C1 segment of cervical spinal cord (tissue), 14 donors: Measurements from ENCODE around the gene PIP5K1B.
A peak's percentile ranks its signal among the peaks of the same experiment; 100 is the strongest.

Experiments
- DNase-seq, 14 donors: peaks; one replicate each; lab custom pipeline; 2025; lab: John Stamatoyannopoulos, UW

PIP5K1B gene

GRCh38 chr9:68951879-68952659 lies 247.0 kb downstream of the PIP5K1B start:
- no peak for DNase-seq

GRCh38 chr9:68953771-68954170 lies 248.7 kb downstream of the PIP5K1B start:
- DNase-seq = peak in 1 of 14 donors; percentile 28

- DNase-seq = no peak
Observed at GRCh38 chr9:68955330-68955729, 250.3 kb downstream of the PIP5K1B start.

- no peak for DNase-seq
Observed at GRCh38 chr9:68957479-68957878, 252.4 kb downstream of the PIP5K1B start.

GRCh38 chr9:68961587-68961986 lies 256.5 kb downstream of the PIP5K1B start:
- DNase-seq = no peak

GRCh38 chr9:68963416-68963815 lies 258.4 kb downstream of the PIP5K1B start:
- DNase-seq = no peak

GRCh38 chr9:68964102-68964541 lies 259.1 kb downstream of the PIP5K1B start:
- no peak for DNase-seq

GRCh38 chr9:68964765-68965164 lies 259.7 kb downstream of the PIP5K1B start:
- no peak for DNase-seq

GRCh38 chr9:68966496-68966944 lies 261.5 kb downstream of the PIP5K1B start:
- DNase-seq = no peak

- DNase-seq = no peak
Observed at GRCh38 chr9:68967800-68968199, 262.8 kb downstream of the PIP5K1B start.

GRCh38 chr9:68969538-68969937 lies 264.5 kb downstream of the PIP5K1B start:
- DNase-seq = no peak

- DNase-seq = no peak
Observed at GRCh38 chr9:68970151-68970550, 265.1 kb downstream of the PIP5K1B start.

GRCh38 chr9:68973619-68974018 lies 268.6 kb downstream of the PIP5K1B start:
- no peak for DNase-seq

GRCh38 chr9:68974431-68974830 lies 269.4 kb downstream of the PIP5K1B start:
- no peak for DNase-seq

- no peak for DNase-seq
Observed at GRCh38 chr9:68974901-68975300, 269.9 kb downstream of the PIP5K1B start.

- no peak for DNase-seq
Observed at GRCh38 chr9:68975365-68976043, 270.5 kb downstream of the PIP5K1B start.

GRCh38 chr9:68978066-68978465 lies 273.0 kb downstream of the PIP5K1B start:
- no peak for DNase-seq

GRCh38 chr9:68978501-68978900 lies 273.5 kb downstream of the PIP5K1B start:
- DNase-seq = no peak

GRCh38 chr9:68979538-68980314 lies 274.7 kb downstream of the PIP5K1B start:
- DNase-seq = peak in 2 of 14 donors; percentile 6 to 84

GRCh38 chr9:68980341-68980914 lies 275.4 kb downstream of the PIP5K1B start:
- DNase-seq = peak in 1 of 14 donors; percentile 42

- DNase-seq = no peak
Observed at GRCh38 chr9:68981789-68982188, 276.7 kb downstream of the PIP5K1B start.

GRCh38 chr9:68983008-68983411 lies 278.0 kb downstream of the PIP5K1B start:
- DNase-seq = no peak
